Stimulated activated CD8-positive, alpha-beta memory T cell treated with anti-CD3 and anti-CD28 coated beads, Interleukin-12 subunit alpha, Interleukin-12 subunit beta, amount 100 ng/mL, for 4 hours (primary cell): ENCODE data around the gene PTH2R.
"Not testable (repeated sequence)": the region's sequence is repeated elsewhere in the genome, so short reads cannot be mapped to it uniquely, and the experiment has no call there.

ENCODE experiments used
- DNase-seq: peaks from one replicate; pipeline ENCODE4 v3.0.0-alpha.2; 2020; ENCODE audit warnings: low read depth

Gene PTH2R

GRCh38 chr2:208406474-208407451, at the start of gene PTH2R:
TSS of gene PTH2R (plus strand) at chr2:208406792. CDS start at chr2:208407044, 252 bp downstream.
- DNase-seq = no peak

GRCh38 chr2:208356846-208357574, 49.6 kb upstream of the PTH2R start:
- no peak for DNase-seq

GRCh38 chr2:208358758-208359631, 47.6 kb upstream of the PTH2R start:
- no peak for DNase-seq

- DNase-seq = no peak
Measured at GRCh38 chr2:208359632-208359986, 47.0 kb upstream of the PTH2R start.

- no peak for DNase-seq
Measured at GRCh38 chr2:208360259-208361076, 46.1 kb upstream of the PTH2R start.

- no peak for DNase-seq
Measured at GRCh38 chr2:208361077-208361441, 45.5 kb upstream of the PTH2R start.

- DNase-seq = no peak
Measured at GRCh38 chr2:208363485-208363884, 43.1 kb upstream of the PTH2R start.

- no peak for DNase-seq
Measured at GRCh38 chr2:208366215-208367127, 40.1 kb upstream of the PTH2R start.

- no peak for DNase-seq
Measured at GRCh38 chr2:208369091-208369490, 37.5 kb upstream of the PTH2R start.

GRCh38 chr2:208370881-208371633, 35.5 kb upstream of the PTH2R start:
- DNase-seq = no peak

- DNase-seq = no peak
Measured at GRCh38 chr2:208371634-208371935, 35.0 kb upstream of the PTH2R start.

- DNase-seq = no peak
Measured at GRCh38 chr2:208373460-208374089, 33.0 kb upstream of the PTH2R start.

GRCh38 chr2:208375491-208376068, 31.0 kb upstream of the PTH2R start:
- no peak for DNase-seq

GRCh38 chr2:208377344-208377860, 29.2 kb upstream of the PTH2R start:
- DNase-seq = not testable (repeated sequence)

- DNase-seq = no peak
Measured at GRCh38 chr2:208379192-208379591, 27.4 kb upstream of the PTH2R start.

- DNase-seq = no peak
Measured at GRCh38 chr2:208384637-208385036, 22.0 kb upstream of the PTH2R start.

- no peak for DNase-seq
Measured at GRCh38 chr2:208386541-208386940, 20.1 kb upstream of the PTH2R start.

GRCh38 chr2:208389940-208390339, 16.7 kb upstream of the PTH2R start:
- no peak for DNase-seq

- no peak for DNase-seq
Measured at GRCh38 chr2:208392300-208392699, 14.3 kb upstream of the PTH2R start.
